Non-pigmented ciliary epithelial cell (primary cell): ENCODE results near the gene CPB1.

Experiments
- DNase-seq: peaks from one replicate; pipeline ENCODE4 v3.0.0-alpha.2; 2010; ENCODE audit warnings: low read depth

Gene CPB1

DNA sequence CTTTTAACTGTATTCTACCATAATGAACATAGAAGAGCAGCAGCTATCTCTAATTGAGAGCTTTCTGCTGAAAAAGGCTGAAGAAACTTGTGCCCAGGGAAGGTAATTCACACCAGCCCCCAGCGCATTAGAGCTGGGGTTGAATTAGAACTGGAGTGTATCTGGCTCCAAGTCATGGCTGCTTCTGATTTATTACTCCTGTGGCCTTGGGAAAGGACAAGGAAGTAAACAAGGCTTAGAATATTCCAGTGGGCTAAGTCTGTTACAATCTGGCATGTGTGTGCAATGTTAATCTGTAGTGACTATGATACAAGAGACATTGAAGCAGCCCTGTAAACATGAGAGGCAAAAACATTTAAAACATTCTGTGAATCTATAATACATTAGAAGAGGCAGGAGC, 55.6 kb downstream of the CPB1 start:
- no peak for DNase-seq

DNA sequence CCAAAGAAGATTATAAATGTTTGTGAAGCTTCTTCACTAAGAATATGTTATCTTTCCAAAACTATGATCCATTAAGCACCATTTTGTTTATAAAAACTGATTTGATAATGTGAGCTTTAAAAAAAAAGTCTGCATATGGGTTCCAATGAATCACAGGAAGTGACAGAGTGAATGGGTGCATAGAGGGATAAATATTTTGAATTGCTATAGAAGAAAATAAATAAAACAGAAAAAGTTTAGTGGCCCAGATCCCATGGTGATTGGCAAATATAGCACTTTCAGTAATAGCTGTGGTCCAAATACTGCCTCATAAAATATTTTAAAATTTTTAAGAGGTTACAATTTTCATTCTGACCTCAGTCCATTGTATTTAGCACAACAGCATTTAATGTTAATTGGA, 56.6 kb downstream of the CPB1 start:
- DNase-seq = no peak

DNA sequence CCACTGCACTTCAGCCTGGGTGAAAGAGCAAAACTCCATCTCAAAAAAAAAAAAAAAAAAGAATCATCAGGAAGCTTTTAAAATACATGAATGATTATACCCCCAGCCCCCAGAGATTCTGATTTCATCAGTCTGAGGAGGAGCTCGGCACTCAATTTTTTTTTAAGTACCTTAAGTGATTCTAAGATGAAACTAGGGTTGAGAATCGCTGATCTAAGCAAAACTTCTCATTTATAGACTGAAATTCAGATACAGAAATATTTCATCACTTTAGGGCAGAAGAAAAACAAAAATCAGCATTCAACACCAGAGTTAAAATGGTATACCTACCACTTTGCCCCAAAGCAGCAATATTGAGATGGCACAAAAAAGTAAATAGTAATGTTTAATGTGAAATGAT, 62.2 kb downstream of the CPB1 start:
- DNase-seq = no peak

GRCh38 chr3:148896062-148896461, 68.5 kb downstream of the CPB1 start:
- peak; percentile 11 for DNase-seq

DNA sequence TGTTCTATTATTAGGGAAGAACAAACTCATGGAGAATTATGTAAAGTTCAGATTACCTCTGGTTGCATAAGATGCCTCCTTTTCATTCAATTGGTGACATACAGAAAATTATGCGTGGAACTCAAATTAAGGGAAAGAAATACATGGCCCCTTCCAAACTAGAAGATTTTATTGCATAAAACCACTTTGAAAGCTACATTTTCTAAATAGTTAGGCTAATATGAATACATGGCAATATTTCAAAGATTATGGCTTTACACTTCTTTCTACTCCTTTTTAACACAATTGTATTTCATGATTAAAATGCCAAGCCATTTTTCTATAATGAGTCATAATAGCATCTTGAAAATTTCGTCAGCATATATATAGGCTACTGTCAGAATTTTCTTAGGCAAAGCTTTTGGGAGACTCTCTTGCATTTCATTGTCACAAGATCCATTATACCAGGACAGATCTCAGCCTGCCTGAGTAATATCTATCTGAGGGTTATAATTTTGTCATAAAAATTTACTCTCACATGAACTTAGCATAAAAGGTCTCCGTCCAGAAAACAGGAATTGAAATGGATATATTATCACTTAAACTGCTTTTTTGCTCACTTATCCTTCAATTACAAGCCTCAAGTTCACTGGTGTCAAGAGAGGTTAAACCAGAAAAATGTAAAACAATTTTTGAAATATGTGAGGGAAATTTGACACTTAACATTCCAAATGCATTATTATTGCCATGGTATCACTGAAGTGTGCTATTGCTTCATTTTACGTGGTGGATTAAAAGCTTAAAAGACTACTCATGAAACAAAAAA, 74.6 kb downstream of the CPB1 start:
- peak; percentile 52 for DNase-seq

- DNase-seq = peak; percentile 27
These were observed 75.4 kb downstream of the CPB1 start for GRCh38 chr3:148903022-148903442.

DNA sequence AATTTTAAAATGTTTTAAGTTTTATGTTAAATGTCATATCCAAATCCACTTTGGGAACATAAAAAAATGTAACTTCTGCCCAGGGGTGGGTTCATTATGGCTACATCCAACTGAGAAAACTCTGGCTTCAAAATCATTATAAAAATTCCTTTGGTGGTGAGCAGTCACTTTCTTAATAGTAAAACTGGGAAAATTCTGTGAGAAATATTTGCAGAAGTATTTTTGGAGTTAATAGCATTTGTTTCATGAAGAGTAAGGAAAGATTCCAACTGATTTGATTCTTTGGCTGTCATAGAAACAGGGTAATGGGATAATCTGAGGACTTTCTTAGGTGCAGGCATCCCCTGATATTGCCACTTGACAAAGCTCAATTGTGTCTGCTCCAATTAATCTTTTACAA, 76.3 kb downstream of the CPB1 start:
- DNase-seq = no peak

DNA sequence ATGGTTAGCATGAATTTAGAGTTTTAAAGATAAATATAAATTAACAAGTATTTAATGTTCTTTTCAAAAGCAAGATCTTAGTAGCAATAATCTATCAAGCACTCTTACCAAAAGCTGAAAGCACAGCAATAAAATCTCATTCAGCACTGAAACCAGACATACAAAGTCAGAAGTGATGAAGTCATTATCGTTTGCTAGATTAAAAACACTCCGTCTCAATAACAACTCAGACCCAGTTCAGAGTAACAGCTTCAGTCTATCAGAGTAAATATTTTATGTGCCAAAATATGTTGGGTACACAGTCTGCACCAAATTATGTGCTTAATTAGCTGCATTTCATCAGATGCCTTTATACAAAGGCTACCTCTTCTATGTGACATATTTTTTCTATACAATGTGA, 79.1 kb downstream of the CPB1 start:
- no peak for DNase-seq
